GM12878 (cell line): ENCODE data around the gene ALG2. TPM values are rescaled to one million over a fixed set of nuclear protein-coding genes. Genes with fewer than 3 reads are reported as not detected.

Source experiments
- ATAC-seq: fragments of 200-7000 bp; cut with Tn5 transposase; 3 replicates; pipeline ENCODE4 v1.9.1; 2020; ENCODE audit warnings: mild to moderate bottlenecking, moderate library complexity
- BruUV-seq: library from RNA; stranded (reverse); fragments of 400-500 nt; replicated peaks from 2 replicates; lab custom pipeline; 2021; lab: Mats Ljungman, UMichigan
- CTCF ChIA-PET: fragments of 300-600 bp; sonication (Branson Sonifier 250); formaldehyde crosslinking; extraction: SDS; loops from one replicate; lab custom pipeline; 2021; ENCODE audit warnings: inconsistent platforms; lab: Yijun Ruan, JAX
- POLR2A ChIA-PET: fragments of 350-600 bp; formaldehyde crosslinking; extraction: SDS; loops from one replicate; lab custom pipeline; 2021; ENCODE audit warnings: inconsistent platforms; lab: Charles Lee
- RAD21 ChIA-PET: fragments of 300-600 bp; sonication (Branson Sonifier 250); formaldehyde crosslinking; loops from one replicate; lab custom pipeline; 2023; ENCODE audit warnings: antibody characterized with exemption; ENCODE audit not compliant: unreplicated experiment; lab: Charles Lee
- SMC1A ChIA-PET: fragments of 300-600 bp; sonication (Branson Sonifier 250); formaldehyde crosslinking; loops from one replicate; lab custom pipeline; 2023; ENCODE audit not compliant: unreplicated experiment, uncharacterized antibody; lab: Charles Lee
- DNase-seq: peaks from one replicate; pipeline ENCODE4 v3.0.0-alpha.2; 2011; ENCODE audit warnings: low read depth, low spot score
- FAIRE-seq: peaks from 3 replicates; lab custom pipeline; 2011; peaks lifted over from hg19 to GRCh38; lab: Jason Lieb, UNC
- H2AFZ ChIP-seq: 2 replicates; pipeline ENCODE4 v1.6.0; 2011; ENCODE audit warnings: low read depth, low read length, control low read depth; ENCODE audit not compliant: control insufficient read depth
- H3K27ac ChIP-seq: 2 replicates; pipeline ENCODE4 v1.5.1; 2011; ENCODE audit warnings: control low read depth; ENCODE audit not compliant: control insufficient read depth, insufficient read depth
- H3K27me3 ChIP-seq, 2 experiments: replicated peaks in 1 of 2; 2 replicates each; pipeline versions ENCODE4 v1.6.0 to v1.6.1; 2011; ENCODE audit warnings: low read length in 1 of 2; ENCODE audit not compliant: control insufficient read depth in 2 of 2, insufficient read depth in 2 of 2
- H3K36me3 ChIP-seq, 2 experiments: 2 replicates each; pipeline ENCODE4 v1.5.1; 2011; ENCODE audit warnings: low read length in 1 of 2; ENCODE audit not compliant: control insufficient read depth in 2 of 2, insufficient read depth in 2 of 2
- H3K4me1 ChIP-seq: 2 replicates; pipeline ENCODE4 v1.6.1; 2011; ENCODE audit warnings: mild to moderate bottlenecking, low read length, moderate library complexity, mixed read lengths; ENCODE audit not compliant: control insufficient read depth, insufficient read depth
- H3K4me2 ChIP-seq: 2 replicates; pipeline ENCODE4 v1.6.0; 2011; ENCODE audit warnings: control low read depth; ENCODE audit not compliant: control insufficient read depth, insufficient read depth
- H3K4me3 ChIP-seq: fragments of 200-600 bp; sonication (generic); 2 replicates; pipeline ENCODE4 v1.5.1; 2016
- H3K79me2 ChIP-seq: 2 replicates; pipeline ENCODE4 v1.6.0; 2011; ENCODE audit warnings: low read length; ENCODE audit not compliant: control insufficient read depth, insufficient read depth
- H3K9ac ChIP-seq: 2 replicates; pipeline ENCODE4 v1.8.0; 2011; ENCODE audit warnings: low read length, control low read depth, mixed read lengths; ENCODE audit not compliant: control insufficient read depth, insufficient read depth
- H3K9me3 ChIP-seq: replicated peaks from 3 replicates; pipeline ENCODE4 v1.5.1; 2011; ENCODE audit warnings: mild to moderate bottlenecking, low read length; ENCODE audit not compliant: control insufficient read depth, insufficient read depth
- H4K20me1 ChIP-seq: 2 replicates; pipeline ENCODE4 v1.6.0; 2011; ENCODE audit not compliant: control insufficient read depth, insufficient read depth
- CHD1 ChIP-seq: IDR thresholded peaks from 2 replicates; pipeline ENCODE4 v1.6.1; 2012; ENCODE audit warnings: low read depth, low read length, improper control_type of control experiment
- CREB1 ChIP-seq: IDR thresholded peaks from 2 replicates; pipeline ENCODE4 v1.6.1; 2012; ENCODE audit warnings: low read depth, mild to moderate bottlenecking, inconsistent platforms
- DPF2 ChIP-seq: fragments of 450-650 bp; IDR thresholded peaks from 2 replicates; pipeline ENCODE4 v1.6.1; 2017; ENCODE audit warnings: mild to moderate bottlenecking
- EED ChIP-seq: sonication (generic); IDR thresholded peaks from 2 replicates; pipeline ENCODE4 v1.6.1; 2016; ENCODE audit warnings: antibody characterized with exemption, low read depth
- FOS ChIP-seq: IDR thresholded peaks from 3 replicates; pipeline ENCODE4 v1.6.1; 2011; ENCODE audit warnings: borderline replicate concordance; ENCODE audit not compliant: insufficient read length; ENCODE audit errors: extremely low read depth
- HDGF ChIP-seq: fragments of 450-650 bp; IDR thresholded peaks from 2 replicates; pipeline ENCODE4 v1.6.1; 2016; ENCODE audit warnings: antibody characterized with exemption
- POLR2A ChIP-seq: IDR thresholded peaks from 2 replicates; pipeline ENCODE4 v1.6.1; 2011; ENCODE audit warnings: low read depth, mild to moderate bottlenecking, low read length
- POLR2AphosphoS5 ChIP-seq: IDR thresholded peaks from 2 replicates; pipeline ENCODE4 v1.6.1; 2011; ENCODE audit warnings: mild to moderate bottlenecking, low read length, inconsistent platforms
- SMAD5 ChIP-seq: IDR thresholded peaks from 2 replicates; pipeline ENCODE4 v1.6.1; 2016; ENCODE audit warnings: antibody characterized with exemption, low read depth
- SMC3 ChIP-seq: IDR thresholded peaks from 2 replicates; pipeline ENCODE4 v1.6.1; 2011; ENCODE audit warnings: low read length, improper control_type of control experiment, borderline replicate concordance
- SUZ12 ChIP-seq: fragments of 200-600 bp; sonication (generic); IDR thresholded peaks from one replicate; pipeline ENCODE4 v1.6.1; 2018; ENCODE audit warnings: antibody characterized with exemption, mild to moderate bottlenecking; ENCODE audit not compliant: unreplicated experiment
- YY1 ChIP-seq: IDR thresholded peaks from 2 replicates; pipeline ENCODE4 v1.6.1; 2011; ENCODE audit warnings: low read depth, mild to moderate bottlenecking, low read length
- ZNF274 ChIP-seq: IDR thresholded peaks from one replicate; pipeline ENCODE4 v1.8.0; 2011; ENCODE audit not compliant: insufficient read length, insufficient read depth
- WGBS: methylation state at CpG from one replicate; pipeline ENCODE4 v1.1.6; 2016; ENCODE audit warnings: low lambda C conversion rate; ENCODE audit not compliant: insufficient replicate concordance, insufficient coverage; ENCODE audit errors: missing lambda C conversion rate; 5-methylcytosine and 5-hydroxymethylcytosine counted together
- in situ Hi-C: fragments of 300-500 bp; cut with MboI; formaldehyde crosslinking; loops from 9 replicates; pipeline ENCODE4 v1.14.3; 2018; ENCODE audit warnings: mixed read lengths
- intact Hi-C: fragments of 100-400 bp; cut with micrococcal nuclease; formaldehyde crosslinking; loops from one replicate; pipeline ENCODE4 v1.14.2; 2022; ENCODE audit not compliant: unreplicated experiment
- polyA plus RNA-seq, 11 experiments: library from polyadenylated mRNA; depleted of rRNA in 4 of 11; unstranded in 6 of 11; stranded (reverse) in 5 of 11; fragments of >200 nt; fragmentation: Nextera tagmentation in 4 of 11; fragmentation: Illumina TruSeq in 1 of 11; extraction: Ambion mirVana in 4 of 11; extraction: Trizol in 1 of 11; gene quantifications; 1 replicate in 1 of 11; 2 replicates in 10 of 11; pipeline versions ENCODE4 v1.2.1 to v1.2.3, GENCODE V29; 2011 to 2016; ENCODE audit warnings: inconsistent platforms in 2 of 11, missing spikeins in 2 of 11, low read depth in 1 of 11
- total RNA-seq, 4 experiments: library from RNA; depleted of rRNA in 3 of 4; stranded (reverse); fragments of >200 nt in 3 of 4; fragmentation: Illumina TruSeq in 1 of 4; extraction: Trizol in 1 of 4; gene quantifications; 2 replicates each; pipeline versions ENCODE4 v1.2.1 to v1.2.3, GENCODE V29; 2013 to 2021
- TF ChIP-seq, protein P1 (sequence below): fragments of 450-650 bp; IDR thresholded peaks from 2 replicates; pipeline ENCODE4 v1.6.1; 2016; ENCODE audit warnings: mild to moderate bottlenecking
- TF ChIP-seq, protein P2 (sequence below): fragments of 450-650 bp; conservative IDR thresholded peaks from 2 replicates; pipeline ENCODE4 v1.6.1; 2017; ENCODE audit warnings: mild to moderate bottlenecking, moderate library complexity
- TF ChIP-seq, protein P3 (sequence below): IDR thresholded peaks from 2 replicates; pipeline ENCODE4 v1.6.1; 2012; ENCODE audit warnings: low read length, inconsistent platforms

Gene ALG2
- total and polyA plus RNA-seq, 10 of the 15 experiments (the other 5 are each of a cell fraction or from before 2014, with no cell fraction given): 8.8 to 52.5 (median 38.6) TPM

DNA sequence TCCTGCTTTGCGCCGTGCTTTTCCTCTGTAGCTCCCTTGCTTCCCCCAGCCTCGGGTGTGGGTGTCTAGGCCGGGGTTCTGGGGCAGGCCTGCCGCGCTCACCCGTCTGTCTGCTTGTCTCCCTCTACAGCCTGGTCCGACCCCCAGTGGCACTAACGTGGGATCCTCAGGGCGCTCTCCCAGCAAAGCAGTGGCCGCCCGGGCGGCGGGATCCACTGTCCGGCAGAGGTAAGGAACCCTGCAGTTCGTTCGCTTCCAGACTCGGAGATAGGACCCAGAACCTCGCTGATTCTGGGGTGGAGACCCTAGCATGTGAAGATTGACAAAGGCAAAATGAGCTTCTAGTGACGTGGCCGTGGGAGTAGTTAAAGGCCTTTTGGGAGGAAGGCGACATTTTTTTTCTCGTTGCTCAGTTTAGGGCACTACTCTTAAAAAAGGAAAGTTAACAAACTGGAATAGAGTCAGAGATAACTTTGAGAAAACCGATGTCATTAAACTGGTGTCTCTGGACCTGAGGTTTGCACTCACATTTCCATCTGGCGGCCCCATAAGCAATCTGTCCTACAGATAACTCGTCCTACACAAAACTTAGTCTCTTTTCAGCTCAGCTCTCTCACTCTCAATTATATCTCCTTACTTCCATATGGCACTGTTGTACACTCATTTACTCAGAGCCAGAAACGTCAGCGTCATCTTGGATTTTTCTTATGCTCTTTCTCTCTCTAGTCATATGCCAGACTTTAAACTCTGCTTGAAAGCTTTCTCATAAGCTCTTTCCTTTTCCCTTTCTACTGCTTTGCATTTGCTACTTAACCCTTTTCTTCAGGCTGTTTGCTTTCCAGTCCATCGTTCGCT is 901 bp upstream of the ALG2 start:
- H2AFZ ChIP-seq: peak overlapping the region; percentile 58
- H3K36me3 ChIP-seq: peaks cover 2 to 8% of the 10 kb centered on the region in 2 experiments
- H3K9me3 ChIP-seq: no peaks in the 10 kb centered on the region
- peak overlapping the region; percentile 97 for H3K4me3 ChIP-seq
- in situ Hi-C loops: no loop called here
- 7% methylated on average over 30 of the region's 30 CpGs for WGBS
- peak; percentile 47 for ATAC-seq
- peak overlapping the region; percentile 92 for H3K9ac ChIP-seq
- BruUV-seq: TSS peak; percentile 70
- no peaks in the 10 kb centered on the region for H3K27me3 ChIP-seq
- POLR2A ChIA-PET: interaction anchor here (0.6 to 6.3 kb wide), 20 partner anchors 9 to 1107 kb away, joined by 3 to 51 read pairs (median 6); no protein-coding TSS in a partner anchor
- CTCF ChIA-PET: interaction anchor here (0.5 to 8.4 kb wide), 15 partner anchors 8 to 627 kb away, joined by 3 to 106 read pairs (median 4); no protein-coding TSS in a partner anchor
- H3K4me2 ChIP-seq: peak overlapping the region; percentile 86
- TF ChIP-seq FOS (no peak), CHD1 (0 out of 2 replicates have a peak, but pooled peaks have one; percentile 64), SMAD5 (0 out of 2 replicates have a peak, but pooled peaks have one; percentile 25), POLR2AphosphoS5 (peak; percentile 2; the same call in 1 of the 2 replicates), SMC3 (0 out of 2 replicates have a peak, but pooled peaks have one; percentile 5), SUZ12 (no peak), HDGF (peak; percentile 39; the same call in 1 of the 2 replicates), EED (0 out of 2 replicates have a peak, but pooled peaks have one; percentile 27), ZNF274 (no peak), CREB1 (peak; percentile 29; the same call in 1 of the 2 replicates), POLR2A (peak; percentile 22; the same call in 1 of the 2 replicates), DPF2 (peak; percentile 20), YY1 (peak; percentile 5; the same call in 1 of the 2 replicates)
- TF ChIP-seq, protein P1, sequence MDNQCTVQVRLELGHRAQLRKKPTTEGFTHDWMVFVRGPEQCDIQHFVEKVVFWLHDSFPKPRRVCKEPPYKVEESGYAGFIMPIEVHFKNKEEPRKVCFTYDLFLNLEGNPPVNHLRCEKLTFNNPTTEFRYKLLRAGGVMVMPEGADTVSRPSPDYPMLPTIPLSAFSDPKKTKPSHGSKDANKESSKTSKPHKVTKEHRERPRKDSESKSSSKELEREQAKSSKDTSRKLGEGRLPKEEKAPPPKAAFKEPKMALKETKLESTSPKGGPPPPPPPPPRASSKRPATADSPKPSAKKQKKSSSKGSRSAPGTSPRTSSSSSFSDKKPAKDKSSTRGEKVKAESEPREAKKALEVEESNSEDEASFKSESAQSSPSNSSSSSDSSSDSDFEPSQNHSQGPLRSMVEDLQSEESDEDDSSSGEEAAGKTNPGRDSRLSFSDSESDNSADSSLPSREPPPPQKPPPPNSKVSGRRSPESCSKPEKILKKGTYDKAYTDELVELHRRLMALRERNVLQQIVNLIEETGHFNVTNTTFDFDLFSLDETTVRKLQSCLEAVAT: peak; percentile 66
- TF ChIP-seq, protein P2, sequence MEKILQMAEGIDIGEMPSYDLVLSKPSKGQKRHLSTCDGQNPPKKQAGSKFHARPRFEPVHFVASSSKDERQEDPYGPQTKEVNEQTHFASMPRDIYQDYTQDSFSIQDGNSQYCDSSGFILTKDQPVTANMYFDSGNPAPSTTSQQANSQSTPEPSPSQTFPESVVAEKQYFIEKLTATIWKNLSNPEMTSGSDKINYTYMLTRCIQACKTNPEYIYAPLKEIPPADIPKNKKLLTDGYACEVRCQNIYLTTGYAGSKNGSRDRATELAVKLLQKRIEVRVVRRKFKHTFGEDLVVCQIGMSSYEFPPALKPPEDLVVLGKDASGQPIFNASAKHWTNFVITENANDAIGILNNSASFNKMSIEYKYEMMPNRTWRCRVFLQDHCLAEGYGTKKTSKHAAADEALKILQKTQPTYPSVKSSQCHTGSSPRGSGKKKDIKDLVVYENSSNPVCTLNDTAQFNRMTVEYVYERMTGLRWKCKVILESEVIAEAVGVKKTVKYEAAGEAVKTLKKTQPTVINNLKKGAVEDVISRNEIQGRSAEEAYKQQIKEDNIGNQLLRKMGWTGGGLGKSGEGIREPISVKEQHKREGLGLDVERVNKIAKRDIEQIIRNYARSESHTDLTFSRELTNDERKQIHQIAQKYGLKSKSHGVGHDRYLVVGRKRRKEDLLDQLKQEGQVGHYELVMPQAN: peak; percentile 51; the same call in 1 of the 2 replicates
- TF ChIP-seq, protein P3, sequence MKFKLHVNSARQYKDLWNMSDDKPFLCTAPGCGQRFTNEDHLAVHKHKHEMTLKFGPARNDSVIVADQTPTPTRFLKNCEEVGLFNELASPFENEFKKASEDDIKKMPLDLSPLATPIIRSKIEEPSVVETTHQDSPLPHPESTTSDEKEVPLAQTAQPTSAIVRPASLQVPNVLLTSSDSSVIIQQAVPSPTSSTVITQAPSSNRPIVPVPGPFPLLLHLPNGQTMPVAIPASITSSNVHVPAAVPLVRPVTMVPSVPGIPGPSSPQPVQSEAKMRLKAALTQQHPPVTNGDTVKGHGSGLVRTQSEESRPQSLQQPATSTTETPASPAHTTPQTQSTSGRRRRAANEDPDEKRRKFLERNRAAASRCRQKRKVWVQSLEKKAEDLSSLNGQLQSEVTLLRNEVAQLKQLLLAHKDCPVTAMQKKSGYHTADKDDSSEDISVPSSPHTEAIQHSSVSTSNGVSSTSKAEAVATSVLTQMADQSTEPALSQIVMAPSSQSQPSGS: no peak
- TF ChIP-seq, all 136 proteins: peak for 12
- peaks cover 93% of the 10 kb centered on the region for H3K79me2 ChIP-seq
- H3K4me1 ChIP-seq: peaks cover 9% of the 10 kb centered on the region
- RAD21 ChIA-PET: interaction anchor here (0.6 to 10.5 kb wide), 16 partner anchors 10 to 209 kb away, joined by 3 to 121 read pairs (median 4); no protein-coding TSS in a partner anchor
- FAIRE-seq: no peak
- no peaks in the 10 kb centered on the region; the same call in 1 of the 2 replicates for H4K20me1 ChIP-seq
- peak overlapping the region; percentile 99 for H3K27ac ChIP-seq
- SMC1A ChIA-PET: interaction anchor here (0.6 to 14.7 kb wide), 17 partner anchors 9 to 588 kb away, joined by 3 to 189 read pairs (median 4); no protein-coding TSS in a partner anchor
- DNase-seq: no peak
- intact Hi-C loops: loop anchor here (1.0 to 5.0 kb wide), 3 partner anchors 38 to 600 kb away; partner anchors contain the start of gene NR4A3
